ENCODE data around the gene ZDHHC17.
"Not testable (repeated sequence)": the region's sequence is repeated elsewhere in the genome, so short reads cannot be mapped to it uniquely, and the experiment has no call there.

Gene ZDHHC17

DNA sequence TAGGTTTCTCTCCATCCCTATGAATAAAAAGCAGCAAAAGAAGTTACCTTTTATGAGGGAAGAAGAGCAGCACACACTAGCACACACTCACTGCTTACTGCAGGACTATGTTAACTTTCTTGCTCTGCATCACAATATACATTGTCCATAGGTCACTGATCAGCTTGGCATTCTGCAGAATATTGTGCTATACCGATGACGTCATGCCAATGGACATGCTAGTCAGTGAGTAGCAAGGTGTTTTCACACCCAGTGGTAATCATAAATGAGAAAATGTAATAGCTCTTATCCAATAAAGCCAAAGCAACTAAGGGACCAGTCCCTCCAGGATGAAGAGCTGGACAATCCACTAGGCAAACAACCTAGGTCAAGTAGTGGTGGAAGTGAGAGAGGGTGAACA lies 16.7 kb upstream of the ZDHHC17 start:
- Mint-ChIP-seq H3K4me3 (no peak overlapping the region), H3K27ac (no peak overlapping the region), H3K36me3 (ENCODE audit: low read depth) (no peaks in the 10 kb centered on the region), H3K9me3 (no peaks in the 10 kb centered on the region), H3K4me1 (ENCODE audit: low read depth) (no peaks in the 10 kb centered on the region), H3K27me3 (no peaks in the 10 kb centered on the region)

DNA sequence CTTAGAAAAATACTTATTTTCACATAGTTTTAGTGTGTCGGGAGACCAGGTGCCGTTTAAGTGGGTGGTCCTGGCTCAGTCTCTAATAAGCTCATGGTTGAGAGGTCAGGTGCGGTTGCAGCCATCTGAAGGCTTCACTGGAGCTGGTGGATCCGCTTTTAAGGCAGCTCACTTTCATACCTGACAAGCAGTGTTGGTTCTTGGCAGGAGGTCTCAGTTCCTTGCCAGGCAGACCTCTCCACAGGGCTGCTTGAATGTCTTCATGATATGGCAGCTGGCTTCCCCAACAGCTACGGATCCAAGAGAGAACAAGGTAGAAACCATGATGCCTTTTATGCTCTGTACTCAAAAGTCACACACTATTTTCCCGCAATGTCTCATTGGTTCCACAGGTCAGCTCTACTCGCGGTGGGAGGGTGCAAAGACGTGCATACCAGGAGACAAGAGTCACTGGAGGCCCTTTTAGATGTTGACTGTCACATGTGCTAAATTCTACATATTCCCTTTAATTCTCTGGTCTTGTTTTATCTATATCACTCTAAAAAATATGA lies 8.0 kb upstream of the ZDHHC17 start:
- no peaks in the 10 kb centered on the region for H3K9me3 Mint-ChIP-seq
- no peaks in the 10 kb centered on the region for H3K4me1 Mint-ChIP-seq (ENCODE audit: low read depth)
- H3K4me3 Mint-ChIP-seq = no peak overlapping the region
- H3K27ac Mint-ChIP-seq = no peak overlapping the region
- H3K27me3 Mint-ChIP-seq = no peaks in the 10 kb centered on the region
- H3K36me3 Mint-ChIP-seq (ENCODE audit: low read depth) = no peaks in the 10 kb centered on the region

DNA sequence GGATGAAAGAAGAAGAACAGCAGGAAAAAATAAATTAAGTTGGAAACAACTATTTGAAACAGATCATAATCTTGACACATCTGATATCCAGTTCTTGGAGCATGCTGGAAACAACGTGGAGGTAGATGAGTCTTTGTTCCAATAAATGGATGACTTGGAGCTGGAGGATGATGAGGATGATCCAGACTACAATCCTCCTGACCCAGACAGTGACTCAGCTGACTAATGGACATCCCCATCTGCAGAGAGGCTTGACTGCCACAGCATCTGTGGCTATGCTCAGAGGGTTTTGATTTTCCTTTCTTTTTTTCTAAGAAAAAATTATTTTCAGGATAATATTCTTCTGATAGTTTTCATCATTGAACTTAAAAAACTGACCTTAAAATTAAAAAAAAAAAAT lies 6.2 kb upstream of the ZDHHC17 start:
- Mint-ChIP-seq H3K4me3 (no peak overlapping the region), H3K27ac (no peak overlapping the region), H3K9me3 (no peaks in the 10 kb centered on the region), H3K27me3 (no peaks in the 10 kb centered on the region), H3K36me3 (ENCODE audit: low read depth) (no peaks in the 10 kb centered on the region), H3K4me1 (ENCODE audit: low read depth) (peaks cover 1% of the 10 kb centered on the region)

DNA sequence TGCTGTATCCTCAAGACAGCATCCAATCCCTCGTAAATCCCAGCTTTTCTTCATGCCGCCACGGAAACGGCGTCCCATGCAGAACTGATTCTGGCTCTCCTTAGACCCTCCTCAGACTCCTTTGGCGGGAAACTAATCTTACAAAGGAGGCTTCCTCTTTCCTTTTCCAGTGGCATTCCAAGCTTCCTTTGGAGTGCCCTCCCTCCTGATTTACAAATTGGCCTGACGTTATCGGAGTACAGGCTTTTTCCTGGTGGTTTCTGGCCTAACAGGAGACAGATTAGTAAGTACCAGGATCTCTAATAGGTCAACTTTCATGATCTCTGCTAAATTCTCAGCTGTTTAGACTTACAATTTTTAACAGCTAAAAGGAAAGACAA lies 1.3 kb upstream of the ZDHHC17 start:
- Mint-ChIP-seq H3K27ac (no peak overlapping the region), H3K36me3 (ENCODE audit: low read depth) (no peaks in the 10 kb centered on the region), H3K27me3 (no peaks in the 10 kb centered on the region)

DNA sequence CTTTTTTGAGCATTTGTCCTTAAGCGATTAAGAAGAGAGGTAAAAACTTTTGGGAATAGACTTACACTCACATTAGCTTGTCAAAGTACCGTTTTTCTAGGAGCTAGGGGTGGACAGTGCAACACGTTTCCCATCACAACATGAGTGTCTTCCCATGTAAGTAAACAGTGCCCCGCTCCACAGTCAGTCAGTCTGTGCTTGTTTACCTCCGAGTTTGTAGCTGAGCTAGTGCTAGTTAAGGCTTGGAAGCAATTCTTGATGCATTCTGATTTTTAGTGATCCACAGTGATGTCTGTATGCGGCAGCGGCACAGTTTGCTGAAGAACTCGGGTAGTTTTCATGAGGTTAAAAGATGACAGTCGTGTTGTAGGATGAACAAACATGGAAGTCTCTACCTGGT lies 941 bp downstream of the ZDHHC17 start:
- peaks cover 43% of the 10 kb centered on the region for H3K4me1 Mint-ChIP-seq (ENCODE audit: low read depth)
- peak overlapping the region; percentile 94 for H3K27ac Mint-ChIP-seq
- H3K4me3 Mint-ChIP-seq = peak overlapping the region; percentile 98
- no peaks in the 10 kb centered on the region for H3K27me3 Mint-ChIP-seq
- H3K9me3 Mint-ChIP-seq = no peaks in the 10 kb centered on the region
- no peaks in the 10 kb centered on the region for H3K36me3 Mint-ChIP-seq (ENCODE audit: low read depth)

More for the DNA sequence above, 1.3 kb upstream of the ZDHHC17 start:
- H3K4me1 Mint-ChIP-seq (ENCODE audit: low read depth) = peaks cover 34% of the 10 kb centered on the region
- H3K9me3 Mint-ChIP-seq = no peaks in the 10 kb centered on the region
- peak overlapping the region; percentile 98 for H3K4me3 Mint-ChIP-seq

DNA sequence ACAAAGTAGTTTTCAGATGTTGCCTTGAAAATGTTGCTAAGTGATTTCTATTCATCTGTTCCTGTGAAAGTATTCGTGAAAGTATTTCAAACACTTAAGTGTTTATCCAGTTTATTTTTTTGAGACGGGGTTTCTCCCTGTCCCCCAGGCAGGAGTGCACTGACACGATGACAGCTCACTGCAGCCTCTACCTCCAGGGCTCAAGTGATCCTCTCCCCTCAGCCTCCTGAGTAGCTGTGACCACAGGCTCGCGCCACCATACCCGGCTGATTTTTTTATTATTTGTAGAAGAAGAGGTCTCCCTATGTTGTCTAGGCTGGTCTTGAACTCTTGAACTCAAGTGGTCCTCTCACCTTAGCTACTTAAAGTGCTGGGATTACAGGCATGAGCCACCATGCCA lies 1.7 kb downstream of the ZDHHC17 start:
- no peaks in the 10 kb centered on the region for H3K36me3 Mint-ChIP-seq (ENCODE audit: low read depth)
- peaks cover 48% of the 10 kb centered on the region for H3K4me1 Mint-ChIP-seq (ENCODE audit: low read depth)
- peak overlapping the region; percentile 94 for H3K27ac Mint-ChIP-seq
- no peaks in the 10 kb centered on the region for H3K27me3 Mint-ChIP-seq
- H3K9me3 Mint-ChIP-seq = no peaks in the 10 kb centered on the region
- H3K4me3 Mint-ChIP-seq = peak overlapping the region; percentile 98

DNA sequence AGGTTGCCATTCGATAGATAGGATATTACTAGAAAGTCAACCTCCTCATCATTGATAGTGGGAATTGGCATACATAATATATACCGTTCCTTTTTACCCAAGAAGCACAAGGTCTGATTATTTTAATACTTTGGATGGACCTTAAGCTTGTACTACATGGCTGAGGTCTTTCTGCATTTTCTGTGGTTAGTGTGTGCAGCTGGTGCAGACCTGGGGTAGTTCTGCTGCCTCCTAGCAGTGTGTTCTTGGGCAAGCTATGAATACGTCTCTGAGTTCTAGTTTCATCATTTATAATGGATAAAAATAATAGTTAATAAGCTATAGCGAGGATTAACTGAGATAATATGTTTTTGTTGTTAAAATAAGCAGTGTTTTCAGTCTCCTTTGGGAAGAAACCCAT lies 2.2 kb downstream of the ZDHHC17 start:
- H3K4me1 Mint-ChIP-seq (ENCODE audit: low read depth) = peaks cover 48% of the 10 kb centered on the region
- no peaks in the 10 kb centered on the region for H3K9me3 Mint-ChIP-seq
- no peak overlapping the region for H3K27ac Mint-ChIP-seq
- H3K36me3 Mint-ChIP-seq (ENCODE audit: low read depth) = no peaks in the 10 kb centered on the region
- peak overlapping the region; percentile 98 for H3K4me3 Mint-ChIP-seq
- H3K27me3 Mint-ChIP-seq = no peaks in the 10 kb centered on the region

DNA sequence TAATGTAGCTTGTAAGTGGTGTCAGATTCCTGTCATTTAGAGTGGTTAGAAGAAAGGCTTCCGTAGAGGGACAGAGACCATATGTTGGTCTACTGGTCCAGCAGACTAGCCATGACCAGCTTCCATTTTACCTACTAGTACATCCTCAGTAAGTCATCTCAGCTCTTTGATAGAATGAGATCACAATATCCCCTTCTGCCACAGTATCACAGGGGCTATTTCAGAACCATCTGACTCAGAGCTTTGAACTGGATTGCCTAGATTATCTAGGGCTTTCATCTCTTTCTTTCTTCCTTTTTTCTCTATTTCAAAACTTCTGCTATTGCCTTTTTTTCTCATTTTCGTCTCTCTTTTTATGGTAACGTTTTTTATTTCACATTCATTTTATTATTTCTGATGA lies 4.7 kb downstream of the ZDHHC17 start:
- H3K27me3 Mint-ChIP-seq = no peaks in the 10 kb centered on the region
- H3K4me1 Mint-ChIP-seq (ENCODE audit: low read depth) = peaks cover 55% of the 10 kb centered on the region
- H3K4me3 Mint-ChIP-seq = no peak overlapping the region
- peaks cover 6% of the 10 kb centered on the region for H3K36me3 Mint-ChIP-seq (ENCODE audit: low read depth)
- no peaks in the 10 kb centered on the region for H3K9me3 Mint-ChIP-seq
- H3K27ac Mint-ChIP-seq = peak overlapping the region; percentile 69

DNA sequence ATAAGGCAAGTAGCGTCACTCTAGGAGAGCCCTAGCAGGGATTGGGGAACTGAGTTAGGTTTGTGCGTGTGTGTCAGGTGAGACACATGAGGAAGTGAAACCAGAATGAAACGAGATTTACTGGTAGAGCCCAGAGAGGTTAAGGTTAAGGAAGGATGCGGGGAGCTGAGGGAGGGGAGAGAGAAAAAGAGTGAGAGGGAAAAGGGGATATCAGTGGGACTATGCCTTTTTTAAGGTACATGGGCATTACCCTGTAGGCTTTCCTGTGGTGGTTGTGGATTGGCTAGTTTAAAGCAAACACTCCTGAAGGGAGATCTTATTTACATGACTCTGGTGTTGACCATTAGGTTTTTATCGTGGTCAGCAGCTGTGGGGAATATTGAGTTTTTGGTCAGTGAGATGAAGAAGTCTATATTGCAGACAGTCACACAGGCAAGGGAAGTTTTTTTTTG lies 13.9 kb downstream of the ZDHHC17 start:
- peak overlapping the region; percentile 54 for H3K27ac Mint-ChIP-seq
- H3K4me3 Mint-ChIP-seq = peak overlapping the region; percentile 4
- peaks cover 14% of the 10 kb centered on the region for H3K9me3 Mint-ChIP-seq
- peaks cover 38% of the 10 kb centered on the region for H3K36me3 Mint-ChIP-seq (ENCODE audit: low read depth)
- peaks cover 70% of the 10 kb centered on the region for H3K4me1 Mint-ChIP-seq (ENCODE audit: low read depth)
- H3K27me3 Mint-ChIP-seq = no peaks in the 10 kb centered on the region

DNA sequence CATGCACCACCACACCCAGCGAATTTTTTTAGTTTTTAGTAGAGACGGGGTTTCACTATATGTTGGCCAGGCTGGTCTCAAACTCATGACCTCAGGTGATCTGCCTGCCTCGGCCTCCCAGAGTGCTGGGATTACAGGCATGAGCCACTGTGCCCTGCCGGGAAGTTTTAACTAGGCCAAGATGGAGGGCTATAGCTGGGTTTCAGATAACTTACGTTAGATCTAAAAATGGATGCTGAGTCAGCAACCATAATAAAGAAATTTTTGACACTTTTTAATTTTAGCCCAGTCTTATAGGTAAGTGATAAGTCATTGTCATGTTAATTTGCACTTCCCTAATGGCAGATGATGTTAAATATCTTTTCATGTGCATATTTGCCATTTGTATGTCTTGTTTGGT lies 14.4 kb downstream of the ZDHHC17 start:
- H3K4me1 Mint-ChIP-seq (ENCODE audit: low read depth) = peaks cover 70% of the 10 kb centered on the region
- H3K27ac Mint-ChIP-seq = no peak overlapping the region
- peaks cover 14% of the 10 kb centered on the region for H3K9me3 Mint-ChIP-seq
- no peaks in the 10 kb centered on the region for H3K27me3 Mint-ChIP-seq
- no peak overlapping the region for H3K4me3 Mint-ChIP-seq
- peaks cover 37% of the 10 kb centered on the region for H3K36me3 Mint-ChIP-seq (ENCODE audit: low read depth)

DNA sequence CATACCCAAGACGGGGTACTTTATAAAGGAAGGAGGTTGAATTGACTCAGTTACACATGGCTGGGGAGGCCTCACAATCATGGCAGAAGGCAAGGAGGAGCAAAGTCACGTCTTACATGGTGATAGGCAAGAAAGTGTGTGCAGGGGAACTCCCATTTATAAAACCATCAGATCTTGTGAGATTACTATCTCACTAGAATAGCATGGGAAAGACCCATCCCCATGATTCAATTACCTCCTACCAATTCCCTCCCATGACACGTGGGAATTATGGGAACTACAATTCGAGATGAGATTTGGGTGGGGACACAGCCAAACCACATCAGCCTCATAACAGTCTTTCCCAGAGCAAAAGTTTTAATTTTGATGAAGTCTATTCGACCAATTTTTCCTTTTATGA lies 15.4 kb downstream of the ZDHHC17 start:
- H3K9me3 Mint-ChIP-seq = peaks cover 14% of the 10 kb centered on the region
- peak overlapping the region; percentile 14 for H3K27ac Mint-ChIP-seq
- H3K27me3 Mint-ChIP-seq, H3K4me3 Mint-ChIP-seq: not testable (repeated sequence)
- H3K4me1 Mint-ChIP-seq (ENCODE audit: low read depth) = peaks cover 78% of the 10 kb centered on the region
- peaks cover 45% of the 10 kb centered on the region for H3K36me3 Mint-ChIP-seq (ENCODE audit: low read depth)

DNA sequence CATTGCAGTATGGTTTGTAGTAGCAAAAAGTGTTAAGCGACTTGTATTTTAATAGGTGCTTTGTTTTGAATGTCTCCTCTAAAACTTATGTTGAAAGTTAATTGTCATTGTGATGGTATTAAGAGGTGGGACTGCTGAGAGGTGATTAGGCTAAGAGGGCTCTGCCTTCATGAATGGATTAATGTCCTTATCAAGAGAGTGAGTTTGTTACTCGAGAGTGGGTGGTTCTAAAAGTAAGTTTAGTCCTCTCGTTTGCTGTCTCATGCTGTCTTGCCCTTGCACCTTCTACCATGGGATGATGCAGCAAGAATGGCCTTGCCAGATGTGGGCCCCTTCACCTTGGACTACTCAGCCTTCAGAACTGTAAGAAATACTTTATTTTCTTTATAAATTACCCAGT lies 17.4 kb downstream of the ZDHHC17 start:
- Mint-ChIP-seq H3K36me3 (ENCODE audit: low read depth) (peaks cover 50% of the 10 kb centered on the region), H3K27me3 (no peaks in the 10 kb centered on the region), H3K27ac (peak overlapping the region; percentile 60), H3K9me3 (peaks cover 18% of the 10 kb centered on the region), H3K4me1 (ENCODE audit: low read depth) (peaks cover 76% of the 10 kb centered on the region), H3K4me3 (no peak overlapping the region)

DNA sequence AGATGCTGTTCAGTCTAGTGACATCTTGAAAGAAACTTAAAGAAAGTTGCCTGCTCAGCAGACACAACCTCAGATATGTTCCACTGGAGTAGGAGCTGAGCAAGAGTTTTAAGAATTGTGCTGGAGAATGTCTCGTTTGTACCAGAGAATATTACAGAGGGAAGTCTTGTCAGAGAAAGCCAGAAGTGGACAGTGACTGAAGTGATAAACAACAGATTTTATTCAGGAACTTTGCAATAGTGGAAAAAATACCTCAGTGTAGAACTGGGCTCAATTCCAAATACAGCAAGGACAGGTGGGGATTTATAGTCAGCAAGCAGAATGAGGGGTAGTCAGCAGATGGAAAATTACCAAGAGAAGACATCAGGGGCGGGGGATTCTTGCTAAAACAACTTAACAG lies 18.6 kb downstream of the ZDHHC17 start:
- Mint-ChIP-seq H3K36me3 (ENCODE audit: low read depth) (peaks cover 49% of the 10 kb centered on the region), H3K9me3 (peaks cover 17% of the 10 kb centered on the region), H3K4me1 (ENCODE audit: low read depth) (peaks cover 73% of the 10 kb centered on the region), H3K27me3 (no peaks in the 10 kb centered on the region), H3K4me3 (no peak overlapping the region), H3K27ac (peak overlapping the region; percentile 19)

DNA sequence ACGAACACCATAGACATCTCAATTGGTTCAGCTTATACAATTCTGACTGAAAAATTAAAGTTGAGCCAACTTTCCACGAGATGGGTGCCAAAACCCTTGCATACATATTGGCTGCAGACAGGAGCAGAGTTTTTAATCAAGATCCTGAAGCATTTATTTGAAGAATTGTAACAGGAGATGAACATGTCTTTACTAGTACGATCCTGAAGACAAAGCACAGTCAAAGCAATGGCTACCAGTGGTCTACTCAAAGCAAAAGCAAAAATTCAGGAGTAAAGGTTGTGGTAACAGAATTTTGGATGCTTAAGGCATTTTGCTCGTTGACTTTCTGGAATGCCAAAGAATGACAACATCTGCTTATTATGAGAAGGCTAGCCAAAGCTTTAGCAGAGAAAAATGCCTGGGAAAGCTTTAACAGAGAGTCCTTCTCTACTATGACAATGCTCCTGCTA lies 20.7 kb downstream of the ZDHHC17 start:
- Mint-ChIP-seq H3K4me3 (no peak overlapping the region), H3K9me3 (peaks cover 8% of the 10 kb centered on the region), H3K4me1 (ENCODE audit: low read depth) (peaks cover 55% of the 10 kb centered on the region), H3K27ac (no peak overlapping the region), H3K27me3 (no peaks in the 10 kb centered on the region), H3K36me3 (ENCODE audit: low read depth) (peaks cover 33% of the 10 kb centered on the region)

DNA sequence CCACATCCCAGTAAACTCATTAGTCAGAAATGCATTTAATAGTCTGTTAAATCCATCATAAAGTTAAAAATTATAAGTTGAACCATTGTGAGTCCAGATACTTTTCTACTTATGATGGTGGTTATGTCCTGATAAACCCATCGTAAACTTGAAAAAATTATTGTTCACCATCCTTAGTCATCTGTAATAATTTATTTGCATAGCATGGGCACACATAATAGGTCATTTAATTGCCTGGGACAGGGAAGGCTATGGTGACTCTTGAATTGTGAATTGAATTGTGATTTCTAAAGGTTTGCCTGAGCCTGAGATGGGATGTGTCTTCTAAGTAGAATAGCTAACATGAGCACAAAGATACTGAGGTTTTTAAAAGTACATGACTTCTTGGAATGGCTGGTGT lies 21.5 kb downstream of the ZDHHC17 start:
- H3K4me3 Mint-ChIP-seq = no peak overlapping the region
- H3K27me3 Mint-ChIP-seq = no peaks in the 10 kb centered on the region
- peaks cover 49% of the 10 kb centered on the region for H3K4me1 Mint-ChIP-seq (ENCODE audit: low read depth)
- H3K27ac Mint-ChIP-seq = no peak overlapping the region
- H3K9me3 Mint-ChIP-seq = peaks cover 4% of the 10 kb centered on the region
- H3K36me3 Mint-ChIP-seq (ENCODE audit: low read depth) = peaks cover 30% of the 10 kb centered on the region

DNA sequence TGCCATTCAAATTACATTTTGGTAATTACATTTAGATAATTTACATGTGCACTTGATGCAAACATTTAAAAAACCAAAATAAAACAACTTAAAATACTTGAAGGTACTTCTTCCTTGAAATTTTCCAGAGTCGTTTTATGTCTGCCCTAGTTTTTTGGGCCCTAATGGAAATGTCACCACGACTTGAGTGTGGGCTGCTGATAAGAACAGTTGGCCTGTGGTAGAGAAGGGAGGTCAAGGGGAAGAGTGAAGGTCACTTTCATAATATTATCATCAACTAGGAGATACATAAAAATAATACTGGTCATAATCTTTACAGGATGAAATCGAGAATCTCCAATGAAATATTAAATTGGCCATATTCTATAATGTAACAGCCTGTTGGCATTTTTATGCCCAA lies 23.1 kb downstream of the ZDHHC17 start:
- no peak overlapping the region for H3K4me3 Mint-ChIP-seq
- no peak overlapping the region for H3K27ac Mint-ChIP-seq
- H3K4me1 Mint-ChIP-seq (ENCODE audit: low read depth) = peaks cover 41% of the 10 kb centered on the region
- peaks cover 4% of the 10 kb centered on the region for H3K9me3 Mint-ChIP-seq
- H3K36me3 Mint-ChIP-seq (ENCODE audit: low read depth) = peaks cover 25% of the 10 kb centered on the region
- no peaks in the 10 kb centered on the region for H3K27me3 Mint-ChIP-seq
